Stimulated activated naive CD4-positive, alpha-beta T cell treated with Interleukin-2 at 50 U/mL for 16 hours (primary cell): ENCODE results near the gene MST1.

Experiments used
- DNase-seq: peaks from one replicate; lab custom pipeline; 2025; lab: John Stamatoyannopoulos, UW

The MST1 gene

DNA sequence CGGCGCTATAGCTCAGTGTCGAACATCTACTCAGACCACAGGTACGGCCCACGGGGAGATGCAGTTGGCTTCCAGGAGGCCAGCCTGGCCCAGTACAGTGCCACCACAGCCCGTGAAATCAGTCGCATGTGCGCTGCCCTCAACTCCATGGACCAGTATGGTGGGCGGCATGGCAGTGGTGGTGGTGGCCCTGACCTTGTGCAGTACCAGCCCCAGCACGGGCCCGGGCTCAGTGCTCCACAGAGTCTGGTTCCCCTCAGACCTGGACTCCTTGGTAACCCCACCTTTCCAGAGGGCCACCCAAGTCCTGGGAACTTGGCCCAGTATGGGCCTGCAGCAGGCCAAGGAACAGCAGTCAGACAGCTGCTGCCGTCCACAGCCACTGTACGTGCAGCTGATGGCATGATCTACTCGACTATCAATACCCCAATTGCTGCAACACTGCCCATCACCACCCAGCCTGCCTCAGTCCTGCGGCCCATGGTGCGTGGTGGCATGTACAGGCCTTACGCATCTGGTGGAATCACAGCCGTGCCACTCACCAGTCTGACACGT lies 33.5 kb downstream of the MST1 start:
- DNase-seq, result no peak

DNA sequence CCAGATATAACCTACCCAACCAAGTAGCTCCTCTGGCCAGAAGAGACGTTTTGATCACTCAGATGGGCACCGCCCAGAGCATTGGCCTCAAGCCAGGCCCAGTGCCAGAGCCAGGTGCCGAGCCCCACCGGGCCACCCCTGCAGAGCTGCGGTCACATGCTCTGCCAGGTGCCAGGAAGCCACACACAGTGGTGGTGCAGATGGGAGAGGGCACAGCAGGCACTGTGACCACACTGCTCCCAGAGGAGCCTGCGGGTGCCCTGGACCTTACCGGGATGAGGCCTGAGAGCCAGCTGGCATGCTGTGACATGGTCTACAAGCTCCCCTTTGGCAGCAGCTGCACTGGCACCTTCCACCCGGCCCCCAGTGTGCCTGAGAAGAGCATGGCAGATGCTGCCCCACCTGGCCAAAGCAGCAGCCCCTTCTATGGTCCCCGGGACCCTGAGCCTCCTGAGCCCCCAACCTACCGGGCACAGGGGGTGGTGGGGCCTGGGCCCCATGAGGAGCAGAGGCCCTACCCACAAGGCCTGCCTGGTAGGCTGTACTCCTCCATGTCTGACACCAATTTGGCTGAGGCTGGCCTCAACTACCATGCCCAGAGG lies 34.2 kb downstream of the MST1 start:
- no peak for DNase-seq

DNA sequence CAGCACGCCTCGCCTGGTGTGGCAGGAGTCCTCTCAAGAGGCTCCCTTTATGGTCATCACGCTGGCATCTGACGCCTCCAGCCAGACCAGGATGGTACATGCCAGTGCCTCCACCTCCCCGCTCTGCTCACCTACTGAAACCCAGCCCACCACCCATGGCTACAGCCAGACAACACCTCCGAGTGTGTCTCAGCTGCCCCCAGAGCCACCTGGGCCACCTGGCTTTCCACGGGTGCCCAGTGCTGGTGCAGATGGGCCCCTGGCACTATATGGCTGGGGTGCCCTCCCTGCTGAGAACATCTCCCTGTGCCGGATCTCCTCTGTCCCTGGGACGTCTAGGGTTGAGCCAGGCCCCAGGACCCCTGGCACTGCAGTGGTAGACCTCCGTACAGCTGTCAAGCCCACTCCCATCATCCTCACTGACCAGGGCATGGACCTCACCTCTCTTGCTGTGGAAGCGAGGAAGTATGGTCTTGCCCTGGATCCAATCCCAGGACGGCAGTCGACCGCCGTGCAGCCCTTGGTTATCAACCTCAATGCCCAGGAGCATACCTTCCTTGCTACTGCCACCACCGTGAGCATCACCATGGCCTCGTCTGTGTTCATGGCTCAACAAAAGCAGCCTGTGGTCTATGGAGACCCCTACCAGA lies 35.0 kb downstream of the MST1 start:
- no peak for DNase-seq

DNA sequence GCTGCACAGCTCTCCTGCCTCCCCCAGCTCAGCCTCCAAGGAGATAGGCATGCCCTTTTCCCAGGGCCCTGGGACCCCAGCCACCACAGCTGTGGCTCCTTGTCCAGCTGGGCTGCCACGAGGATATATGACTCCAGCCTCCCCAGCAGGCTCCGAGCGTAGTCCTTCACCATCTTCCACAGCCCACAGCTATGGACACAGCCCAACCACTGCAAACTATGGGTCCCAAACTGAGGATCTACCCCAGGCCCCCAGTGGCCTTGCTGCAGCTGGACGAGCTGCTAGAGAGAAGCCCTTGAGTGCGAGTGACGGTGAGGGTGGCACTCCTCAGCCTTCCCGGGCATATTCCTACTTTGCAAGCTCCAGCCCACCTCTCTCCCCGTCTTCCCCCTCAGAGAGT lies 35.7 kb downstream of the MST1 start:
- DNase-seq, result no peak

DNA sequence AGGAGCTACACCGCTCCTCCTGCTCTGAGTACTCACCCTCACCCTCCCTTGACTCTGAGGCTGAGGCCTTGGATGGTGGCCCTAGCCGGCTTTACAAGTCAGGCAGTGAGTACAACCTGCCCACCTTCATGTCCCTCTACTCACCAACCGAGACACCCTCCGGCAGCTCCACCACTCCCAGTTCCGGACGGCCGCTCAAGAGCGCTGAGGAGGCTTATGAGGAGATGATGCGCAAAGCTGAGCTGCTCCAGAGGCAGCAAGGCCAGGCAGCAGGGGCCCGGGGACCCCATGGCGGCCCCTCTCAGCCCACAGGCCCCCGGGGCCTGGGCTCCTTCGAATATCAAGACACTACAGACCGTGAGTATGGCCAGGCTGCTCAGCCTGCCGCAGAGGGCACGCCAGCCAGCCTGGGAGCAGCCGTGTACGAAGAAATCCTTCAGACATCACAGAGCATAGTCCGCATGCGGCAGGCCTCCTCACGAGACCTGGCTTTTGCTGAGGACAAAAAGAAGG lies 36.3 kb downstream of the MST1 start:
- DNase-seq, result no peak

DNA sequence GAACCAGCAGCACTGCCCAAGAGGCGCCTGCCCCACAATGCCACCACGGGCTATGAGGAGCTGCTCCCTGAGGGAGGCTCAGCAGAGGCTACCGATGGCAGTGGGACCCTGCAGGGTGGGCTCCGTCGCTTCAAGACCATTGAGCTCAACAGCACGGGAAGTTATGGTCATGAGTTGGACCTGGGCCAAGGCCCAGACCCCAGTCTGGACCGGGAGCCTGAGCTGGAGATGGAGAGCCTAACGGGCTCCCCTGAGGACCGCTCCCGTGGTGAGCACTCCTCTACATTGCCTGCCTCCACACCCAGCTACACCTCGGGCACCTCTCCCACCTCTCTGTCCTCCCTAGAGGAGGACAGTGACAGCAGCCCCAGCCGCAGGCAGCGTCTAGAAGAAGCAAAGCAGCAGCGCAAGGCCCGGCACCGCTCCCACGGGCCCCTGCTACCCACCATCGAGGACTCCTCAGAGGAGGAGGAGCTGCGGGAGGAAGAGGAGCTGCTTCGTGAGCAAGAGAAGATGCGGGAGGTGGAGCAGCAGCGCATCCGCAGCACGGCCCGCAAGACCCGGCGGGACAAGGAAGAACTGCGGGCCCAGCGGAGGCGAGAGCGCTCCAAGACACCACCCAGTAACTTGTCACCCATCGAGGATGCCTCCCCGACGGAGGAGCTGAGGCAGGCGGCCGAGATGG lies 36.9 kb downstream of the MST1 start:
- no peak for DNase-seq

DNA sequence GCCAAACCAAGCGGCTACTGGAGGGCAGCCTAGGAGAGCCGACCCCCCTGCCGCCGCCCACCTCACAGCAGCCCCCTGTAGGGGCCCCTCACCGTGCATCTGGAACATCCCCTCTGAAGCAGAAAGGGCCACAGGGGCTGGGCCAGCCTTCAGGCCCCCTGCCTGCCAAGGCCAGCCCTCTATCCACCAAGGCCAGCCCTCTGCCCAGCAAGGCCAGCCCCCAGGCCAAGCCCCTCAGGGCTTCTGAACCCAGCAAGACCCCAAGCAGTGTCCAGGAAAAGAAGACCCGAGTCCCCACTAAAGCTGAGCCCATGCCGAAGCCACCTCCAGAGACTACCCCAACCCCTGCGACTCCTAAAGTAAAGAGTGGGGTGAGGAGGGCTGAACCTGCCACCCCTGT lies 38.6 kb downstream of the MST1 start:
- DNase-seq, result no peak

DNA sequence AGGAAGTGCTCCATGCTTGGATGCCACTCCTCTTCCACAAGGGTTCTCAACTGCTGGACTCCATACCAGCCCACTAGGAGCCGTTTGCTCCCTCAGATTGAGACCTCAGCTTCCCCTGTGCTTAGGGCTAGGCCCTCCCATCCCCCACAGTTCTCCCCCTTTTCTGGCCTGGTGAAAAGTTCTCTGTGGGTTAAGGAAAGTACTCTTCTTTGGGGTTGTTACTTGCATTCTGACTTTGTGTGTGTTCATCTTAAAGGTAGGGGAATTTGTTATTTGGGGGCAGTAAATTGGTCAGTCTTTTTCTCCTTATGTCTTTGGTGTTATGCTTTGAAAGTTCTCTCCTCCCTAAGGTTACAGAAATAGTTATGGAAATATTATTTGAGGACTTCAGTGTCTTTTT lies 39.1 kb downstream of the MST1 start:
- no peak for DNase-seq

DNA sequence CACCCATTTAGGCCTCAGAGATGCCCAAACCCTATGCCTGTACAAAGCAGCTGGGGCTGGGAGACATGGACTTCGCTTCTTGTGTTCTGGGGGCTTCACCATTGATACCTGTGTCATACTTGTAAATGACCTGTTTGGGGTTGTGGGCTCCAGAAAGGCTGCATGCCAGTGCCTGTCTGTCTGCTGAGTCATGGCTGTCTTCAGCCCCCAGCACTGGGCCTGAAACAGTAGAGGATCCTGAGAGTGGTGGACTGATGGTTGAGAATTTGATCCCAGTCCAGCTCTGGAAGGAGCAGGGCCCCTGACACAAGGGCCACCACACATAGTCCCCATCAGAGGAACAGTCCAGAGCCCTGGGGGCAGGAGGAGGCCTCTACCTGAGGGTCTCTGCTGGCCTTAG lies 39.7 kb downstream of the MST1 start:
- DNase-seq, result no peak

DNA sequence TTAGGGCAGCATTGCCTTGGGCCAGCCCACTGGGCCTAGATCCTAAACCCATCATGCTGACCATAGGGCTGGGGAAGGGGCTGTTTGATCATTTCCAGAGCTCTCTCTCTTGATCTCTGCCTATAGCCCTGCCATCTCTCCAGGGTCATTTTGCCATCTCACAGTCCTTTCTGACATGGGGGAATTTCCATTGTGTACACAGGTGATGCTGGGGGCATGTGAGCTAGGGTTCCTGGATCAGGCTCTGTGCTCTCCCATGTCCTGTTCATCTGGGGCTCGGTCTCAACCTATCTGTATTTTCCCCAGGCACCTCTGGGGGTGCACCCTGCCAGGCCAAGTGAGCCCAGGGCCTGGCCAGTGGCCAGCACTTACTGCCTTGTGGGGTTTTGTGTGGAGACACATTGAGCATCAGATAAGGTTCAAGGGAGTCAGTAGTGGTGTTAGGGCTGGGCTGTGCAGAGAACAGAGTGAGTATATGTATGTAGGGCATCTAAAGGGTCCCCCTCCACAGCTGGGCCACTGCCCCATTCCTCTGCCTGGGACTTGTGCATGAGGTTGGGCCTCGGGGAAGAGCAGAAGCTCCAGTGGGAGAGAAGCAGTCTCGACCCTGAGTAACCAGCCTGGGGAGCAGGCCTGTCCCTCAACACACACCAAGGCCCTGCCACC lies 40.8 kb downstream of the MST1 start:
- DNase-seq, result no peak

DNA sequence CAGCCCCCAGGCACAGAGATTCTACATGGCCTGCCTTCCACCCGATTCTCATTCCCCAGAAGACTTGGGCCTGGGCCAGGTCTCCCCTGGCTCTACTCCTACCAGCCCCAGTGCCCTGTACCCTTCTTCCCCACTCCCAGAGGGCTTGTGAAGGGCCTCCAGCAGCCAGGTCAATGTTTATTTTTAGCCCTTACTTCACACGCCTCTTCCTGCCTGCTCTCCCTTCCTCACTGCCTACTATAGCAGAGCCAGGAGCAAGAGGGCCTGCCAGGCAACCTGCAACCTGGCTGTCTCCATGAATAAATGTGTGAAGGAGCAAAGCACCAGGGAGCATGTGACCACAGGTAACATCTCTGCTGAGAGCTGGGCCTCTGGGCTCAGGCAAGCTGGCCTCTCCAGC lies 41.5 kb downstream of the MST1 start:
- no peak for DNase-seq

DNA sequence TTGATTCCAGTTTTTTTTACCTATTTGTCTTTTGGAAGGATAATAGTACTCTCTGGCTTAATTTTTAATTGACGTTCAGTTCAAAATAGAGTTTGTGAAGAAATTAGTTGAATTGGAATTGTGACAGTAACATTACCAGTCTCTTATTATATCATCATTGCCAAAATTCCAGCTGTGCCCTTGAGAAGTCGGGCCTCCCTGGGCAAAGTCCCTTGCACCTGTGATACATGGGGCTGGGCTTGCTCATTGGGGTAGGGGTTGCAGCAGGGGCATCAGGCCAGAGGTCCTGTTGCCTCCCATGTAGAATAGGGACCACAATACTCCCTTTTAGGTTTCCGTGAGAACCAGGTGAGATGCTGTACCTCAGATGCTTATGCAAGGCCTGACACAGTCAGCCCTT lies 43.0 kb downstream of the MST1 start:
- DNase-seq, result no peak

DNA sequence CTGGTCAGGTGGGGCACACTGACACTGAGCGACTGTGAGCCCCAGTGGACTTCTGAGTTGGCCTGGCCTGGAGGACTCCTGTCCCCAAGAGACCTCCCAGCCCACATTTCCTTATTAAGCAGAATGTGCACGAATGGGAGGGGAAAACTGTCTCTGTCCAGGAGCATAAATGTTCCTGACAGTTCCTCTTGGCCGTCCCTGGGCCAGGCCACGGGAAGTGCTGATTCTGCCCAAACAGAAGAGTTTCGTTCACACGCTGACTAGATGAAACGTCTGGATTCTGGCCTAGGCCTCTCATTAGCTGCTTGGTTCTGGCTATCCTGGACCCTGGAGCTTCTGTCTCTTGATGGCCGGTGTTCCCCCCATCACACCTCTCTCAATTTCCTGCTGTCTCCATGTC lies 44.6 kb downstream of the MST1 start:
- no peak for DNase-seq

DNA sequence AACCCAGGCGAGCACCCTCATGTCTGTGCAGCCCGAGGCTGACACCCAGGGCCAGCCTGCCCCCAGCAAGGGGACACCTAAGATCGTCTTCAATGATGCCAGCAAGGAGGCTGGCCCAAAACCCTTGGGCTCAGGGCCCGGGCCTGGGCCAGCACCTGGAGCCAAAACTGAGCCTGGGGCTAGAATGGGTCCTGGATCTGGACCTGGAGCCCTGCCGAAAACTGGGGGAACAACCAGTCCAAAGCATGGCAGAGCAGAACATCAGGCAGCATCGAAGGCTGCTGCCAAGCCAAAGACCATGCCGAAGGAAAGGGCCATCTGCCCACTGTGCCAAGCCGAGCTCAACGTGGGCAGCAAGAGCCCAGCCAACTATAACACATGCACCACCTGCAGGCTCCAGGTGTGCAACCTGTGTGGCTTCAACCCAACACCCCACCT lies 46.5 kb downstream of the MST1 start:
- DNase-seq, result no peak

DNA sequence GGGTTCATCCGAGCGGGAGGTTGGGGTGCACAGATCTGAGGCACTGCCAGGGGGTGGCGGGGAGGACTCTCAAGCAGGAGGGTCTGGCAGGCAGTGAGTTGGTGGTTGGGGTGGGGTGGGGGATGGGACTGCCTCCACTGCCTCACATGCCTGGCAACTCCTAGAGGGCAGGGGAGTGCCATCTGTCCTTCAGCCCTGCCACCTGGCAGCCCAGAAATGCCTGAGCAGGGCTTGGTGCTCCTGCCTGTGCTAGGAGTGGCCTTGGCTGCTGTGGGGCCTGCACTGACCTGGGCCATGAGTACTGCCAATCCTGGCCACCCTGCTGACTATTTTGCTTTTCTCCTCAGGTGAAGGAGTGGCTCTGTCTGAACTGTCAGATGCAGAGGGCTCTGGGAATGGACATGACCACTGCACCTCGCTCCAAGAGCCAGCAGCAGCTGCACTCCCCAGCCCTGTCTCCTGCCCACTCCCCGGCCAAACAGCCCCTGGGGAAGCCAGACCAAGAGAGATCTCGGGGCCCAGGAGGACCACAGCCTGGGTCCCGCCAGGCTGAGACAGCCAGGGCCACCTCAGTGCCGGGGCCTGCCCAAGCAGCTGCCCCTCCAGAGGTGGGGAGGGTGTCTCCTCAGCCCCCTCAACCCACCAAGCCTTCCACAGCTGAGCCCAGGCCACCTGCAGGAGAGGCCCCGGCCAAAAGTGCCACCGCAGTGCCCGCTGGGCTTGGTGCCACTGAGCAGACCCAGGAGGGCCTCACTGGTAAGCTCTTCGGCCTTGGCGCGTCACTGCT lies 47.2 kb downstream of the MST1 start:
- no peak for DNase-seq

DNA sequence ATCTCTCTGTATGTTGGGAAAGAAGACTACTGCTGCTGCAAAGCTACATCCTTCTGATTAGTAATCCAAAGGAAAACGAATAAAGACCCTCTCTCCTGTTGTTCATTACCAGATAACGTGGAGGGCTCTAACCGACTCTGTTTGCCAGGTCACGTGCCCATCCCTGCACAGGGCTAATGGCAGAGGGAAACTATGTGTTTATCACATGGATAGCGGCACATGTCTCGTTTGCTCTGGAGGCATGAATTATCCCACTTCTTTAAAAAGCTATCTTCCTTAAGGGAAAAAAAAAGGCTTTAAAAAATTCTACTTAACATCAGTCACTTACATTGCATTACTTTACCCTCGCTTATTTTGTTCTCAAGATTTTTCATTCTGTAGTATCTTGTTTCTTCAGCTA lies 48.0 kb downstream of the MST1 start:
- DNase-seq, result no peak

DNA sequence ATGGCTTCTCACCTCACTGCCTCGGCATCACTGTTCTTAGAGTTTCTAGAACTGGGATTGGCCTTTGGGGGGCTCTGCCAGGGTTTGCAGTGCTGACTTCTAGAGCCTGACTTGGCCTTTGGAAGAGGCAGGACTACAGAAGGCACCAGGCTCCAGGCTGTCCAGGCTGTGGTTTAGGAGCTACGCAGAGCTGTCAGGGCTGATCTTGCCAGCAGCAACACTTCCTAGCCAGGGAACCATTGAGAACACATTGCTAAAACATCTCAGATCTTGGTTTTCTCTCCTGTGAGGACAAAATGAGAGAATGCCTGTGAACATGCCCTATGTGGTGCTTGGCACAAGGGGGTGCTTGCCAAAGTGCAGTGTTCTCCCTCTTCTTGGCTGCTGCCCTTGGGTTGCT lies 49.7 kb downstream of the MST1 start:
- DNase-seq, result no peak

DNA sequence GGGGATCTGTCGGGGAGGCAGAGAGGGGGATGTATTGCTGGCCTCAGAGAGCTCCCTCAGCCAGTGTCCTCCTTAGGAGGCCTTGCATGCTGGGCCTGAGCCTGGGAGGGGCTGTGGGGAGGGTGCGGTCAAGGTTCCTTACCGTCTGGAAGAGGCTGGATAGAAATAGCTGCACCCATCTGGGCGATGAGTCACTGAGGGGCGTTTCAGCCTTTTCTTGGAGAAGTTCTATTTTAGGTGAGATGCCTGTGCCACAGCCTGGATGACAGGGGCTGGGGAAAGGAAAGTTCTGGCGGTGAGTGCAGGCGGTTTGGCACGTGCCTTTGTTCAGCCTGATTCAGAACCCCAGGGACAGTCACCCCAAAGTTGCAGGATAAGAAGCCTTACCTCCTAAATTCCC lies 50.8 kb downstream of the MST1 start:
- DNase-seq, result no peak

DNA sequence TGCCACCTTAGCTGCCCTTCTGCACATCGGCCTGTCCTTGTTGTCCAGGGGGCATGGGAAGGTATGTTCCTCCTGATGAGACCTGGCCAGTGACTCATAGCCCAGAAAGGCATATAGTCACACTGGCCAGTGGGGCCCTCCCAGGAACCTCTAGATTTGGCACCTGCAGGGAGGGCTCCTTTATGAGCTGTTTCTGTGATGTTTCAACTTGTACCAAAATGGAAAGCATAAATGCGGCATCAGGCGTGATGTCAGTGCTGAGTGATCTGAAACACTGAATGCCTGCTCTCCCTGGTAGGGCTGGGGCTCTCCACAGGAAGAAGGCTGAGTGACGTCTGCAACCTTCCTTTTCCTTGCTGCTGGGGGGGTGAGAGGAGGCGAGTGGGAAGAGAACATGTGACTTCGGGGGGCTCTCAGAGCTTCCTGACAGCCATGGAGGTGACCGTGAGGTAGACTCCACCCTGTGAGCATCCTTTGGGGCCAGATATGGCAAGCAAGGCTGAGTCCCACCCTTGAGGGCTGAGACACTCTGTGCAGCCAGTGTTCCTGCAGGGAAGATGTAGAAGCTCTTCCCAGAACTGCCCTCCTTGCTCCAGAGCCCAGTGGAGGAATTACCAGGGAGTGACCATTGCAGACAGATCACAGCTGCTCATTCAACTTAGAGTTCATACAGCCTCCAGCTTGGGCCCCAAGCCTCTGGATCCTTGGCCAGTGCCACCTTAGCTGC lies 52.2 kb downstream of the MST1 start:
- DNase-seq, result no peak

DNA sequence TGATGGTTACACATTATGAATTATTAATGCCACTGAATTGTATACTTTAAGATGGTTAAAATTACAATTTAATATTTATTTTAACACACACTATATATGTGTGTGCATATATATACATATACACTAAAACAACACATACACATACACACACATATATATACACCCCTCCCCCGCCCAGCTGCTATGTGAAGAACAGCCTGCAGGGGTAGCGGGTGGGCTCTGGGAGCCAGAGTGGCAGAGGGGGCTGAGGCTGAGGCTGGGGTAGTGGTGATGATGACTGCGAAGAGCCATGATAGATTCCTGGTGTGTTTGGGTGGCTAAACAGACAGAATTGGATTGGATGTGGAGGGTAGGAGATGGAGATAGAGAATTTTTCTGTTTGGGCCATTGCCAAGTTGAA lies 54.5 kb downstream of the MST1 start:
- no peak for DNase-seq
